ENCODE measurements around the gene STPG2. TPM values are rescaled to one million over a fixed set of nuclear protein-coding genes. Genes with fewer than 3 reads are reported as not detected.
"Not testable (repeated sequence)": the region's sequence is repeated elsewhere in the genome, so short reads cannot be mapped to it uniquely, and the experiment has no call there.

The STPG2 gene
- total and polyA plus RNA-seq, 12 donors = 0.07 to 1.8 (median 0.61) TPM; not detected in 3

DNA sequence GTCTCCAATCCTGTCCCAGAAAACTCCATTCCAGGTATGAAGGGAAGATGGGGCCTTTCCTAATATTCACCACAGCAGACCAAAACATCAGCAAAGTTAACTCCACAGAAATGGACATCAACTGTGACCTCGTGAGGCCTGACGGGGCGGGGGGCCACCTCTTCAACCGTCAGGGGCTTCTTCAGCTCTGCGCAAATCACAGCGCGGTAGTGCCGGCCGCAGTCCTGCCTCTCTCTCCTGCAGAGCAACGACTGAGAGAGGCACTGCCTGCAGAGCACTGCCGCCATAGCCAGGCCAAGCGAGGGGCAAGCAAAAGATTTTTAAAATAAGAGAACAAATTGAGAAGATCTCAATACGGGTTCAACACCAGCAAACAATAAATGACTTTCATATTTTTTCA is 226.2 kb downstream of the STPG2 start:
- H3K9me3 ChIP-seq (replicated peaks in 1 of 3) = no peaks in the 10 kb centered on the region
- no peaks in the 10 kb centered on the region for H3K4me1 ChIP-seq (replicated peaks in 1 of 2)
- 86 to 93% (median 89%) methylated on average over 12 to 13 of the region's 13 CpGs for WGBS, 4 donors
- H3K27ac ChIP-seq = no peak overlapping the region
- intact Hi-C loops (cut with DNase I) = no loop called here
- no peak for DNase-seq
- H3K27me3 ChIP-seq = no peaks in the 10 kb centered on the region
- H3K36me3 ChIP-seq (replicated peaks in 1 of 2) = no peaks in the 10 kb centered on the region
- no peak overlapping the region for H3K4me3 ChIP-seq
- TF ChIP-seq CTCF (IDR thresholded peaks at IDR 0.05) (no peak), POLR2A (IDR thresholded peaks at IDR 0.05) (no peak)

GRCh38 chr4:97912156-97912555 is 231.1 kb downstream of the STPG2 start:
- intact Hi-C loops (cut with DNase I) = no loop called here
- no peaks in the 10 kb centered on the region for H3K27me3 ChIP-seq
- no peaks in the 10 kb centered on the region for H3K9me3 ChIP-seq (replicated peaks in 1 of 3)
- DNase-seq = no peak
- no peak for TF ChIP-seq CTCF (IDR thresholded peaks at IDR 0.05)
- no peak for TF ChIP-seq POLR2A (IDR thresholded peaks at IDR 0.05)
- no peak overlapping the region for H3K4me3 ChIP-seq
- no peaks in the 10 kb centered on the region for H3K4me1 ChIP-seq (replicated peaks in 1 of 2)
- no peaks in the 10 kb centered on the region for H3K36me3 ChIP-seq (replicated peaks in 1 of 2)
- 85 to 90% (median 87%) methylated on average over 4 of the region's 4 CpGs for WGBS, 4 donors
- no peak overlapping the region for H3K27ac ChIP-seq

DNA sequence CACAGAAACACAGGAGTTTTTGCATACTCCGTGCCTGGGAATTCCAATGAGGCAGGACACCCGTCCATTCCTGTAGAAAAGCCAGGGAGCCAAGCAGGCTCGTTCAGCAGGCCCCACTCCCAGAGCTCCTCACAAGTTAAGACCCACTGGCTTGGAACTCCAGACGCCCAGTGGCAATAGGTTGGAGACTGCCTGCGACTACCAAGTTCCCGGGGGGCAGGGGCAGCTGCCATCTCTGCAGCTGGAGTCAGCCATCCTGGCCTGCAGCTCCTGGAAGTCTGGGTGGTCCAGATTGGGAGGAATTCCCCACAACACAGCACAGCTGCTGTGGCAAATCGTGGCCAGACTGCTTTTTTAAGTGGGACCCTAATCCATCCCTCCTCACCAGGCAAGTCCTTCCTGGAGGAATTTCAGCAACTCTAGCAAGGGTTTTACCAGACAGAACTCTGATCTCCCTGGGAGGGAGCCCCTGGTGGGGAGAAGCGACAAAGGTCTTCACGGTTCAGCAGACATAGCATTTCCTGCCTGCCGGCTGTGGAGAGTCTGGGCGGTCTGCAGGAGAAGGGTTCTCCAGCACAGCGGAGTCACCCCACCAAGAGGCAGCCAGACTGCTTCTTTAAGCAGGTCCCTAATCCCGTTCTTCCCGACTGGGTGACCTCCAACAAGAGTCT is 231.9 kb downstream of the STPG2 start:
- TF ChIP-seq CTCF (IDR thresholded peaks at IDR 0.05) = no peak
- intact Hi-C loops (cut with DNase I) = no loop called here
- 68 to 84% (median 75%) methylated on average over 7 to 14 of the region's 14 CpGs for WGBS, 4 donors
- H3K9me3 ChIP-seq (replicated peaks in 1 of 3) = no peaks in the 10 kb centered on the region
- no peak for DNase-seq
- H3K27ac ChIP-seq = no peak overlapping the region
- H3K4me1 ChIP-seq (replicated peaks in 1 of 2) = no peaks in the 10 kb centered on the region
- no peak overlapping the region for H3K4me3 ChIP-seq
- no peaks in the 10 kb centered on the region for H3K27me3 ChIP-seq
- H3K36me3 ChIP-seq (replicated peaks in 1 of 2) = no peaks in the 10 kb centered on the region

DNA sequence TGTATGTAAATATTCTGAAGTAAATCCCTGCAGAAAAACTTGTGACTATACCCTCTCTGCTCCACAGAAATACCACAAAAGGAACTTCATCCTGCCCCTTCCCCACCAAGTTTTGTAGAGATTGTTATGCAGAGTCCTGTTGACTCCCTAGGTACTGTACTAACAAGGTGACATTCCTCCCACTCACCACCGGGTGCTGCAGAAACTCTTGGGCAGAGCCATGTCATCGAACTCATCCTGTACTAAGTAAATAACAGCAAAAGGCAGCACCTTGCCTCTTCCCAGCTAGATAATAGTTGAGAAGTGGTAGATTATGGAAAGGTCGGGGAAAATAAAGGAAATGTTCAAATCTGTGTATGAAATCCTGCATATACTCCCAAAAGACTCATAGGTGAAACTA is 233.3 kb downstream of the STPG2 start:
- no peak for DNase-seq

DNA sequence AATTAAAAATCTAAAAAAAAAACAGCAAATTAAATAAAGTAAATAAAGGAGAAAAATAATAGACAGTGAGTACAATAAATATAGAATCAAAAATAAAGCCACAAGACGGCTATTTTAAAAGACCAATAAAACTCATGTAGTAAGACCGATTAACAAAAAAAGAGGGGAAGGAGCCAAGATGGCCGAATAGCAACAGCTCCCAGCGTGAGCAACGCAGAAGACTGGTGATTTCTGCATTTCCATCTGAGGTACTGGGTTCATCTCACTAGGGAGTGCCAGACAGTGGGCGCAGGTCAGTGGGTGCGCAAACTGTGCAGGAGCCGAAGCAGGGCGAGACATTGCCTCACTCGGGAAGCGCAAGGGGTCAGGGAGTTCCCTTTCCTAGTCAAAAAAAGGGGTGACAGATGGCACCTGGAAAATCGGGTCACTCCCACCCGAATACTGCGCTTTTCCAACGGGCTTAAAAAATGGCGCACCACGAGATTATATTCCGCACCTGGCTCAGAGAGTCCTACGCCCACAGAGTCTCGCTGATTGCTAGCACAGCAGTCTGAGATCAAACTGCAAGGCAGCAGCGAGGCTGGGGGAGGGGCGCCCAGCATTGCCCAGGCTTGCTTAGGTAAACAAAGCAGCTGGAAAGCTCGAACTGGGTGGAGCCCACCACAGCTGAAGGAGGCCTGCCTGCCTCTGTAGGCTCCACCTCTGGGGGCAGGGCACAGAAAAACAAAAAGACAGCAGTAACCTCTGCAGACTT is 239.7 kb downstream of the STPG2 start:
- H3K36me3 ChIP-seq (replicated peaks in 1 of 2); intact Hi-C loops (cut with DNase I); H3K27ac ChIP-seq; DNase-seq; H3K4me3 ChIP-seq; H3K4me1 ChIP-seq (replicated peaks in 1 of 2); H3K27me3 ChIP-seq; H3K9me3 ChIP-seq (replicated peaks in 1 of 3): not testable (repeated sequence)
- 82 to 88% (median 86%) methylated on average over 21 to 23 of the region's 23 CpGs for WGBS, 4 donors

More for the DNA sequence above, 233.3 kb downstream of the STPG2 start:
- TF ChIP-seq CTCF (IDR thresholded peaks at IDR 0.05) (no peak), POLR2A (IDR thresholded peaks at IDR 0.05) (no peak)
- WGBS, 4 donors = 41 to 51% (median 49%) methylated on average over 3 of the region's 3 CpGs
- Histone ChIP-seq H3K36me3 (replicated peaks in 1 of 2) (no peaks in the 10 kb centered on the region), H3K4me3 (no peak overlapping the region), H3K27ac (no peak overlapping the region), H3K4me1 (replicated peaks in 1 of 2) (no peaks in the 10 kb centered on the region), H3K9me3 (replicated peaks in 1 of 3) (no peaks in the 10 kb centered on the region), H3K27me3 (no peaks in the 10 kb centered on the region)
- intact Hi-C loops (cut with DNase I) = no loop called here
